Fibroblast of lung (primary cell): ENCODE measurements around the gene ATP1B1. TPM values are rescaled to one million over a fixed set of nuclear protein-coding genes. Genes with fewer than 3 reads are reported as not detected.
A peak's percentile ranks its signal among the peaks of the same experiment; 100 is the strongest.

ENCODE experiments used
- DNase-seq, 2 donors: peaks; one replicate each; pipeline versions ENCODE4 v3.0.0 to v3.0.0-alpha.2; 2010; ENCODE audit warnings: low read depth in 2 of 2
- H2AFZ ChIP-seq: 2 replicates; pipeline ENCODE4 v1.5.1; 2012; ENCODE audit warnings: low read length, control low read depth, inconsistent platforms
- H3K27ac ChIP-seq: 2 replicates; pipeline ENCODE4 v1.5.1; 2011; ENCODE audit warnings: low read length, control low read depth; ENCODE audit not compliant: insufficient read depth
- H3K27me3 ChIP-seq: 2 replicates; pipeline ENCODE4 v1.5.1; 2011; ENCODE audit warnings: mild to moderate bottlenecking, low read length; ENCODE audit not compliant: control insufficient read depth, insufficient read depth
- H3K36me3 ChIP-seq: 2 replicates; pipeline ENCODE4 v1.5.1; 2011; ENCODE audit warnings: low read length; ENCODE audit not compliant: control insufficient read depth, insufficient read depth
- H3K4me1 ChIP-seq: 2 replicates; pipeline ENCODE4 v1.5.1; 2011; ENCODE audit warnings: low read length; ENCODE audit not compliant: control insufficient read depth, insufficient read depth; ENCODE audit errors: extremely low read depth
- H3K4me2 ChIP-seq: 2 replicates; pipeline ENCODE4 v1.5.1; 2011; ENCODE audit warnings: low read length, control low read depth; ENCODE audit not compliant: insufficient read depth; ENCODE audit errors: extremely low read depth
- H3K4me3 ChIP-seq, 4 experiments: fragments of 200-600 bp in 1 of 4; sonication (generic) in 1 of 4; replicated peaks in 1 of 4; 2 replicates each; pipeline ENCODE4 v1.5.1; 2011 to 2016; ENCODE audit warnings: low read length in 4 of 4, low read depth in 3 of 4, mild to moderate bottlenecking in 3 of 4, control low read depth in 2 of 4, inconsistent platforms in 1 of 4, mixed read lengths in 1 of 4; ENCODE audit not compliant: insufficient read depth in 1 of 4; ENCODE audit errors: control extremely low read depth in 1 of 4
- H3K79me2 ChIP-seq: 2 replicates; pipeline ENCODE4 v1.5.1; 2012; ENCODE audit warnings: mild to moderate bottlenecking, low read length, inconsistent platforms; ENCODE audit not compliant: control insufficient read depth, insufficient read depth
- H3K9ac ChIP-seq: 2 replicates; pipeline ENCODE4 v1.5.1; 2011; ENCODE audit warnings: mild to moderate bottlenecking, low read length, control low read depth; ENCODE audit not compliant: insufficient read depth
- H3K9me3 ChIP-seq: 2 replicates; pipeline ENCODE4 v1.5.1; 2012; ENCODE audit warnings: low read depth, low read length; ENCODE audit not compliant: control insufficient read depth, insufficient read depth
- H4K20me1 ChIP-seq: 2 replicates; pipeline ENCODE4 v1.5.1; 2011; ENCODE audit warnings: low read length; ENCODE audit not compliant: control insufficient read depth, insufficient read depth; ENCODE audit errors: extremely low read depth
- CTCF ChIP-seq, 2 donors: IDR thresholded peaks in 1 of 2; conservative IDR thresholded peaks in 1 of 2; 1 replicate in 1 of 2; 2 replicates in 1 of 2; pipeline ENCODE4 v1.5.1; 2011 to 2012; ENCODE audit warnings: low read length in 2 of 2, control low read depth in 1 of 2, inconsistent platforms in 1 of 2, low read depth in 1 of 2, mild to moderate bottlenecking in 1 of 2
- EZH2 ChIP-seq: IDR thresholded peaks from 2 replicates; pipeline ENCODE4 v1.5.1; 2012; ENCODE audit warnings: low read length, control low read depth, mild to moderate bottlenecking; ENCODE audit errors: missing control alignments
- polyA plus RNA-seq, 2 donors: library from polyadenylated mRNA; depleted of rRNA in 1 of 2; stranded (reverse) in 1 of 2; unstranded in 1 of 2; fragments of >200 nt; gene quantifications; 2 replicates each; pipeline ENCODE4 v1.2.1, GENCODE V29; 2011 to 2012; ENCODE audit warnings: missing spikeins in 1 of 2
- total RNA-seq: library from RNA; depleted of rRNA; stranded (reverse); fragments of >200 nt; gene quantifications from 2 replicates; pipeline ENCODE4 v1.2.1, GENCODE V29; 2014

ATP1B1 gene
- total and polyA plus RNA-seq, 2 donors (not counting 1 experiment from before 2014, with no cell fraction given): 21.1 to 37.9 TPM

DNA sequence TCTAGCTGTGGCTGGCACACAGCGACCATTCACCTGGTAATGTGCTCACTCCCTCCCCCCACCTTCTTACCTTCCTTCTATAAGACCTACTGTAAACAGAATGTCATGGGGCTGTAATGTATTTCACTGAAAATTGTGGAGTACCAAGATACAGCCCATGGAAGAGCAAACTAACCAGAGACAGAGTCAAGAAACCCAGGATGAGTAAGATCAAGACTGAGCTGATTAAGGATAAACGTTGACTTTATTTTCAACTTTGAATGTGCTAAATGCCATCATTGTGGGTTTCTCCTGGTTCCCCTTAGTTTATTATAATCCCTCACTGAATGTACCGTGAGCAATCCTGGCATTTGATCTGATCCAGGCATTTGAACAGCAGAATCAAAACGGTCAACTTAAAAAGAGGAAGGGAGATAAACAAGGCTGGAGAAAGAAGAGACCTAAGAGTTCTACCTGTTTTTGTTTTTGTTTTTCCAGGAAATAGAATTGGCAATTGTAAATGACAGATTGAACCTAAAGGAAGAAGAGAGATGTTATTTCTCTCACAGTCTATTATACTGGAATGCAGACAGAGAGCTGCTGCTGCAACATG lies 16.1 kb upstream of the ATP1B1 start:
- no peak overlapping the region for H2AFZ ChIP-seq
- no peak overlapping the region for H3K27ac ChIP-seq
- H3K79me2 ChIP-seq: no peaks in the 10 kb centered on the region
- no peaks in the 10 kb centered on the region for H4K20me1 ChIP-seq
- no peak for DNase-seq
- H3K36me3 ChIP-seq: no peaks in the 10 kb centered on the region
- TF ChIP-seq EZH2: no peak
- no peak for TF ChIP-seq CTCF (conservative IDR thresholded peaks at IDR 0.05 in 1 of 2, IDR thresholded peaks at IDR 0.05 in 1 of 2; ENCODE audit: low read depth in 1 of 2, low read length in 2 of 2)
- no peaks in the 10 kb centered on the region for H3K27me3 ChIP-seq
- no peak overlapping the region for H3K4me3 ChIP-seq
- no peak overlapping the region for H3K9ac ChIP-seq
- H3K4me1 ChIP-seq: no peaks in the 10 kb centered on the region
- no peaks in the 10 kb centered on the region for H3K9me3 ChIP-seq
- no peak overlapping the region for H3K4me2 ChIP-seq

DNA sequence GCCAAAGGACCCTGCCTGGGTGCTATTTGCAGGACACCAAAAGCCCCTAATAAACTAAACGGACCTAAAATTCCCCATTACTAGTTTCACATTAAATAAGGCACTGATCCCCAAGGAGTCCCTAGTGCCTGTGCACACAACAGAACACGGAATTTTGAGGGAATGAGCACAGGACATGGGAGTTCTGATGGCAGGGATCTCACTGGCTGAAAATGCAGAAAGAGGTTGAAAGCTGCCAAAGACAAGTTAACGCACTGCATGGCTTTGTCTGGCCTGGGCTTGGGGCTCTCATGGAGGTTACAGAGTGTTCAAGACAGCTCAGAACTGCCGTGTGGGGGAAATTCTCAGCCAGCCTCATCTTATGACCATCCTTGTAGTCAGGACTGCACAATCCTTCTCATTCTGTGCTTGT lies 15.6 kb upstream of the ATP1B1 start:
- DNase-seq: no peak
- no peaks in the 10 kb centered on the region for H3K4me1 ChIP-seq
- no peak overlapping the region for H3K9ac ChIP-seq
- H3K27ac ChIP-seq: no peak overlapping the region
- H3K27me3 ChIP-seq: no peaks in the 10 kb centered on the region
- no peaks in the 10 kb centered on the region for H3K36me3 ChIP-seq
- no peak overlapping the region for H2AFZ ChIP-seq
- H3K4me3 ChIP-seq: no peak overlapping the region
- no peaks in the 10 kb centered on the region for H3K79me2 ChIP-seq
- TF ChIP-seq EZH2: no peak
- no peak for TF ChIP-seq CTCF (conservative IDR thresholded peaks at IDR 0.05 in 1 of 2, IDR thresholded peaks at IDR 0.05 in 1 of 2; ENCODE audit: low read depth in 1 of 2, low read length in 2 of 2)
- H3K4me2 ChIP-seq: no peak overlapping the region
- no peaks in the 10 kb centered on the region for H3K9me3 ChIP-seq
- H4K20me1 ChIP-seq: no peaks in the 10 kb centered on the region

DNA sequence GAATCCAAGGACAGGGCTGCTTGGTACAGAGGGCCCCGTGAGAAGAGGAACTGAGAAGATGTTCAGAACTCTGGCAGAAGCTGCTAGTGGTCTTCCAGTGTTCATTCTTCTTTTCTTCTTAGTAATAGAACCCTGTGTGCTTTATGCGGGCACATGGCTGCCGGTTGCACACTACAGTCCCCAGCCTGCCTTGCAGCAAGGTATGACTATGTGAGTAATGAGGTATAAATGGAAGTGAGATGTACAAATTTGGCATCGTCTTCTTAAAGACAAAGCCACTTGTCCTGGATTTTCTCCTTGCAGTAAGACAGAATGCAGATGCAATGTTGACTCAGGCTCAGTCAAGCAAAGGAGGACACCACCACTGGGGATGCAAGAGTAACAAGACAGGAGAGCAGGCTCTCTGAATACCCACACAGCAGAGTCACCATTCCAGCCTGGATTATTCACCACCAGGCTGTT lies 15.0 kb upstream of the ATP1B1 start:
- Histone ChIP-seq H3K36me3 (no peaks in the 10 kb centered on the region), H4K20me1 (no peaks in the 10 kb centered on the region), H3K9ac (no peak overlapping the region), H3K79me2 (no peaks in the 10 kb centered on the region), H3K9me3 (no peaks in the 10 kb centered on the region), H3K27me3 (no peaks in the 10 kb centered on the region), H3K4me1 (no peaks in the 10 kb centered on the region), H3K27ac (no peak overlapping the region), H3K4me2 (no peak overlapping the region), H3K4me3 (no peak overlapping the region), H2AFZ (no peak overlapping the region)
- no peak for TF ChIP-seq CTCF (conservative IDR thresholded peaks at IDR 0.05 in 1 of 2, IDR thresholded peaks at IDR 0.05 in 1 of 2; ENCODE audit: low read depth in 1 of 2, low read length in 2 of 2)
- TF ChIP-seq EZH2: no peak
- peak in 1 of 2 donors; percentile 50 for DNase-seq
